KMS-11 (cell line): ENCODE measurements around the gene GJA1.
A peak's percentile ranks its signal among the peaks of the same experiment; 100 is the strongest.

Experiments
- H2AFZ ChIP-seq: fragments of 200-600 bp; sonication (generic); 2 replicates; pipeline ENCODE4 v1.6.1; 2016; ENCODE audit warnings: antibody characterized with exemption, mixed run types, low read depth
- H3K27ac ChIP-seq: fragments of 200-600 bp; sonication (generic); 2 replicates; pipeline ENCODE4 v1.6.1; 2016; ENCODE audit warnings: mild to moderate bottlenecking, mixed run types
- H3K27me3 ChIP-seq: fragments of 200-600 bp; sonication (generic); 2 replicates; pipeline ENCODE4 v1.6.1; 2017; ENCODE audit warnings: mild to moderate bottlenecking, low read depth, mixed run types, moderate library complexity; ENCODE audit not compliant: insufficient read depth
- H3K36me3 ChIP-seq: fragments of 200-600 bp; sonication (generic); 2 replicates; pipeline ENCODE4 v1.6.1; 2017; ENCODE audit warnings: mild to moderate bottlenecking, mixed run types; ENCODE audit not compliant: insufficient read depth
- H3K4me1 ChIP-seq: fragments of 200-600 bp; sonication (generic); 2 replicates; pipeline ENCODE4 v1.6.1; 2016; ENCODE audit warnings: mild to moderate bottlenecking, low read depth, mixed run types; ENCODE audit not compliant: poor library complexity, severe bottlenecking
- H3K4me2 ChIP-seq: fragments of 200-600 bp; sonication (generic); 2 replicates; pipeline ENCODE4 v1.7.0; 2016; ENCODE audit warnings: mild to moderate bottlenecking, mixed run types
- H3K4me3 ChIP-seq: fragments of 200-600 bp; sonication (generic); IDR thresholded peaks from 2 replicates; pipeline ENCODE4 v1.6.1; 2017; ENCODE audit warnings: low read depth, low read length, mixed read lengths; ENCODE audit not compliant: insufficient read depth
- H3K79me2 ChIP-seq: fragments of 200-600 bp; sonication (generic); 2 replicates; pipeline ENCODE4 v1.6.1; 2016; ENCODE audit warnings: low read depth, mixed run types; ENCODE audit not compliant: insufficient read depth
- H3K9ac ChIP-seq: fragments of 200-600 bp; sonication (generic); 2 replicates; pipeline ENCODE4 v1.6.1; 2016; ENCODE audit warnings: mild to moderate bottlenecking, mixed run types
- H4K20me1 ChIP-seq: fragments of 200-600 bp; sonication (generic); 2 replicates; pipeline ENCODE4 v1.6.1; 2016; ENCODE audit warnings: mild to moderate bottlenecking, mixed run types; ENCODE audit not compliant: insufficient read depth
- CTCF ChIP-seq: fragments of 200-600 bp; sonication (generic); conservative IDR thresholded peaks from 2 replicates; pipeline ENCODE4 v1.6.1; 2017; ENCODE audit warnings: low read depth, mild to moderate bottlenecking, antibody characterized with exemption, low read length, moderate library complexity, mixed read lengths

GJA1 gene

GRCh38 chr6:121436274-121436857, 920 bp downstream of the GJA1 start:
- H2AFZ ChIP-seq: peak overlapping the region; percentile 57
- no peaks in the 10 kb centered on the region for H3K27me3 ChIP-seq
- H4K20me1 ChIP-seq: peaks cover 5% of the 10 kb centered on the region; the same call in 1 of the 2 replicates
- TF ChIP-seq CTCF: no peak
- peak overlapping the region; percentile 90 for H3K9ac ChIP-seq
- no peak overlapping the region for H3K4me3 ChIP-seq
- H3K4me2 ChIP-seq: peak overlapping the region; percentile 68; the same call in 1 of the 2 replicates
- no peaks in the 10 kb centered on the region for H3K36me3 ChIP-seq
- peaks cover 43% of the 10 kb centered on the region for H3K4me1 ChIP-seq
- peaks cover 57% of the 10 kb centered on the region for H3K79me2 ChIP-seq
- peak overlapping the region; percentile 84 for H3K27ac ChIP-seq

GRCh38 chr6:121436960-121437850, 1.8 kb downstream of the GJA1 start:
- Histone ChIP-seq H3K4me2 (peak overlapping the region; percentile 68), H4K20me1 (peaks cover 5% of the 10 kb centered on the region; the same call in 1 of the 2 replicates), H3K4me3 (peak overlapping the region; percentile 39), H3K4me1 (peaks cover 50% of the 10 kb centered on the region), H3K27ac (peak overlapping the region; percentile 84), H2AFZ (peak overlapping the region; percentile 57), H3K27me3 (no peaks in the 10 kb centered on the region), H3K9ac (peak overlapping the region; percentile 90), H3K36me3 (no peaks in the 10 kb centered on the region), H3K79me2 (peaks cover 66% of the 10 kb centered on the region)
- no peak for TF ChIP-seq CTCF

- Histone ChIP-seq H4K20me1 (peaks cover 10% of the 10 kb centered on the region; the same call in 1 of the 2 replicates), H3K27ac (no peak overlapping the region), H3K4me2 (peak overlapping the region; percentile 68), H3K36me3 (no peaks in the 10 kb centered on the region), H3K4me3 (peak overlapping the region; percentile 39), H3K27me3 (no peaks in the 10 kb centered on the region), H2AFZ (no peak overlapping the region), H3K4me1 (peaks cover 57% of the 10 kb centered on the region), H3K79me2 (peaks cover 74% of the 10 kb centered on the region), H3K9ac (no peak overlapping the region; the same call in 1 of the 2 replicates)
- TF ChIP-seq CTCF: no peak
Observed at GRCh38 chr6:121437851-121438651, 2.6 kb downstream of the GJA1 start.

GRCh38 chr6:121438869-121439268, 3.4 kb downstream of the GJA1 start:
- no peak overlapping the region for H2AFZ ChIP-seq
- TF ChIP-seq CTCF: no peak
- H4K20me1 ChIP-seq: peaks cover 18% of the 10 kb centered on the region; the same call in 1 of the 2 replicates
- no peaks in the 10 kb centered on the region for H3K36me3 ChIP-seq
- H3K27me3 ChIP-seq: no peaks in the 10 kb centered on the region
- no peak overlapping the region for H3K4me3 ChIP-seq
- no peak overlapping the region for H3K27ac ChIP-seq
- no peak overlapping the region for H3K9ac ChIP-seq
- peaks cover 82% of the 10 kb centered on the region for H3K79me2 ChIP-seq
- peak overlapping the region; percentile 68 for H3K4me2 ChIP-seq
- H3K4me1 ChIP-seq: peaks cover 64% of the 10 kb centered on the region
